Ovary (tissue), 9 donors: ENCODE results near the gene SUSD6. TPM values are rescaled to one million over a fixed set of nuclear protein-coding genes. Genes with fewer than 3 reads are reported as not detected.

Experiments used
- DNase-seq, 5 donors: peaks; one replicate each; pipeline ENCODE4 v3.0.0-alpha.2; 2019 to 2020
- H3K27ac ChIP-seq, 2 donors: fragments of 200-600 bp; one replicate each; pipeline versions ENCODE4 v1.5.1 to v1.8.0; 2019 to 2022
- H3K27me3 ChIP-seq: fragments of 200-600 bp; one replicate; pipeline ENCODE4 v1.8.0; 2022
- H3K36me3 ChIP-seq: fragments of 200-600 bp; sonication (generic); one replicate; pipeline ENCODE4 v1.5.1; 2019
- H3K4me1 ChIP-seq: one replicate; pipeline ENCODE4 v1.8.1; 2013; ENCODE audit warnings: mild to moderate bottlenecking, moderate library complexity; ENCODE audit not compliant: insufficient read depth
- H3K4me3 ChIP-seq: fragments of 200-600 bp; sonication (generic); one replicate; pipeline ENCODE4 v1.5.1; 2017
- H3K9me3 ChIP-seq, 2 donors: fragments of 200-600 bp in 1 of 2; sonication (generic) in 1 of 2; one replicate each; pipeline versions ENCODE4 v1.5.1 to v1.8.1; 2013 to 2019; ENCODE audit warnings: mild to moderate bottlenecking in 1 of 2, moderate library complexity in 1 of 2
- CTCF ChIP-seq, 3 donors: fragments of 450-650 bp in 2 of 3; fragments of 200-600 bp in 1 of 3; IDR thresholded peaks; one replicate each; pipeline versions ENCODE4 v1.5.1 to v1.8.0; 2016 to 2022; ENCODE audit warnings: antibody characterized with exemption in 3 of 3, mild to moderate bottlenecking in 1 of 3
- EP300 ChIP-seq: sonication (generic); formaldehyde crosslinking; IDR thresholded peaks from one replicate; pipeline ENCODE4 v1.6.1; 2017; ENCODE audit warnings: antibody characterized with exemption
- POLR2A ChIP-seq: fragments of 450-650 bp; IDR thresholded peaks from one replicate; pipeline ENCODE4 v1.6.1; 2017; ENCODE audit warnings: antibody characterized with exemption, mild to moderate bottlenecking, moderate library complexity
- WGBS, 3 donors: extraction: QIAGEN DNeasy Blood & Tissue Kit in 1 of 3; methylation state at CpG; one replicate each; pipeline versions ENCODE4 v1.1.5 to v1.1.7; 2013 to 2017; 5-methylcytosine and 5-hydroxymethylcytosine counted together
- intact Hi-C, 4 donors: fragments of 100-400 bp; cut with DNase I; formaldehyde crosslinking; loops; one replicate each; pipeline versions ENCODE4 v1.11.0 to v1.15.1; 2022 to 2023
- polyA plus RNA-seq, 2 donors: library from polyadenylated mRNA; stranded (reverse); fragments of 200-250 nt in 1 of 2; fragments of 350-450 nt in 1 of 2; fragmentation: Illumina TruSeq in 1 of 2; extraction: RNeasy Lipid Tissue Mini Kit (QIAGEN cat#74804) in 1 of 2; gene quantifications; one replicate each; pipeline ENCODE4 v1.2.3, GENCODE V29; 2013 to 2014
- total RNA-seq, 7 donors: library from RNA; depleted of rRNA in 2 of 7; stranded (reverse); fragments of >200 nt in 2 of 7; fragmentation: NEBNext Ultra II Directional in 3 of 7; extraction: Animal tissue kit (Norgen Biotek cat#: 25700) in 3 of 7; gene quantifications; one replicate each; pipeline versions ENCODE4 v1.1.0 to v1.2.4, GENCODE V29; 2016 to 2023
- donor health status: DM: no; HTN: no; CAD: no; lungs with moderate emphysema.
- donor health status: DM: no; HTN: no; CAD: no.
- donor health status: Bipolar disorder and iron deficiency.
- donor health status: DM: yes; HTN: yes; CAD: no.
- donor health status: DM: no; HTN: no; CAD: no.
- donor health status: DM: yes; HTN: yes; CAD: no.

Gene SUSD6
- total and polyA plus RNA-seq, 9 donors = 12.6 to 35.3 (median 27.7) TPM

DNA sequence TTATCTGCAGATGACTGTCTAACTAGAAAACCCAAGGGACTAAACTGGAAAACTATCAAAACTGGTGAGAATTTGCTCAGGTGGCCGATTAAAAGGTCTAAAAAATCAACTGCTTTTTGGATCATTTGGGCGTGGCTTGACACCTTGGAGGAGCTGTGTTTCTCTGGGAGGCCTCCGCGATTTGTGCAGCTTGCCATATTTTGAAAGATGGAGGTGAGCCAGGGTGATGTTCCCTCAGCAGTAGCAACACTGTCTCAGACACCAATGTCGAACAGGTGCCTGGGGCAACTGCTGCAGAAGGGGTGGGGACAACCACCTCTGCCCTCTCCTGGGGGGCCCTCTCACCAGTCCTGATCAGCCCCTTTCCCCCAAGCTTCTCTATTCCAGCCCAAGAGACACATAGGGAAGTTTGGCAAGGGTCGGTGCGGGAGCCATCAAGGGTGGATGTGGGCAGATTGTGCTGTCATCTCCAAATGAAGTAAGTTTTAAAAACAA, 40.5 kb upstream of the SUSD6 start:
- DNase-seq = no peak
- 80 to 90% (median 89%) methylated on average over 7 of the region's 7 CpGs for whole genome bisulfite sequencing, 3 donors
- H3K27me3 ChIP-seq = peaks cover 3% of the 10 kb centered on the region
- intact Hi-C loops = loop anchor here in 2 of 4 donors (5.0 to 10.0 kb wide), 2 partner anchors 326 to 329 kb away; no protein-coding TSS in a partner anchor
- H3K4me3 ChIP-seq = no peak overlapping the region
- H3K36me3 ChIP-seq = no peaks in the 10 kb centered on the region
- TF ChIP-seq EP300 = no peak
- TF ChIP-seq CTCF (IDR thresholded peaks at IDR 0.05) = no peak
- no peak for TF ChIP-seq POLR2A
- no peak overlapping the region for H3K27ac ChIP-seq
- H3K4me1 ChIP-seq = peaks cover 14% of the 10 kb centered on the region
- H3K9me3 ChIP-seq = no peaks in the 10 kb centered on the region

DNA sequence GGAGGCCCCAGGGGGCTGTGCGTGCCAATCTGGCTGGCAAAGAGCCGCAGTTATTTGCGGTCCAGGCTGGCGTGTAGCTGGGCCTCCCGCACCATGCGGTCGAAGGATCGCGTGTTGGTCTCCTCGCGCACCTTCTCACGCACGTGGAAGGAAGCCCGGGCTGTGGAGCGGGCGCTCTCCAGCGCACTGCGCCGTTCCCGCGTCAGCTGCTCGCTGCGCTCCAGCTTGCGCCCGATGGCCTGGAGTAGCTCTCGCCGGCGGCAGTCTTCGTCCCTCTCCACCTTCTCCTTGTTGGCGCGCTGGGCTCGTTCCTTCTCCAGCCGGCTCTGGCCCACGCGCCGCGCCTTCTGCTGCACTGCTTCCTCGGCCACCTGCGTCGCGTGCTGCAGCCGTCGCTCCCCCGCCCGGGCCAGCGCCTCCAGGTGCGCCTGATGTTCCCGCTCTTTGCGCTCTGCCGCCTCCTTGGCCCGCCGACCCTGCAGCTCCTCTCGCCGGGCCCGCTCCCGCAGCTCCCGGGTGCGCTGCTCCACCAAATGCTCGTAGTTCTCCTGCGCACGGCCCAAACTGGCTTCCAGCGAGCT, 39.9 kb upstream of the SUSD6 start:
- DNase-seq = peak in 1 of 5 donors; percentile 21
- intact Hi-C loops = loop anchor here in 2 of 4 donors (5.0 to 10.0 kb wide), 2 partner anchors 327 to 329 kb away; no protein-coding TSS in a partner anchor
- no peaks in the 10 kb centered on the region for H3K36me3 ChIP-seq
- H3K4me1 ChIP-seq = peaks cover 14% of the 10 kb centered on the region
- H3K27me3 ChIP-seq = peaks cover 3% of the 10 kb centered on the region
- TF ChIP-seq EP300 = no peak
- no peak for TF ChIP-seq CTCF (IDR thresholded peaks at IDR 0.05)
- no peak for TF ChIP-seq POLR2A
- 11 to 25% (median 17%) methylated on average over 59 to 62 of the region's 62 CpGs for WGBS, 3 donors
- H3K27ac ChIP-seq = no peak overlapping the region
- H3K4me3 ChIP-seq = peak overlapping the region; percentile 33
- no peaks in the 10 kb centered on the region for H3K9me3 ChIP-seq

DNA sequence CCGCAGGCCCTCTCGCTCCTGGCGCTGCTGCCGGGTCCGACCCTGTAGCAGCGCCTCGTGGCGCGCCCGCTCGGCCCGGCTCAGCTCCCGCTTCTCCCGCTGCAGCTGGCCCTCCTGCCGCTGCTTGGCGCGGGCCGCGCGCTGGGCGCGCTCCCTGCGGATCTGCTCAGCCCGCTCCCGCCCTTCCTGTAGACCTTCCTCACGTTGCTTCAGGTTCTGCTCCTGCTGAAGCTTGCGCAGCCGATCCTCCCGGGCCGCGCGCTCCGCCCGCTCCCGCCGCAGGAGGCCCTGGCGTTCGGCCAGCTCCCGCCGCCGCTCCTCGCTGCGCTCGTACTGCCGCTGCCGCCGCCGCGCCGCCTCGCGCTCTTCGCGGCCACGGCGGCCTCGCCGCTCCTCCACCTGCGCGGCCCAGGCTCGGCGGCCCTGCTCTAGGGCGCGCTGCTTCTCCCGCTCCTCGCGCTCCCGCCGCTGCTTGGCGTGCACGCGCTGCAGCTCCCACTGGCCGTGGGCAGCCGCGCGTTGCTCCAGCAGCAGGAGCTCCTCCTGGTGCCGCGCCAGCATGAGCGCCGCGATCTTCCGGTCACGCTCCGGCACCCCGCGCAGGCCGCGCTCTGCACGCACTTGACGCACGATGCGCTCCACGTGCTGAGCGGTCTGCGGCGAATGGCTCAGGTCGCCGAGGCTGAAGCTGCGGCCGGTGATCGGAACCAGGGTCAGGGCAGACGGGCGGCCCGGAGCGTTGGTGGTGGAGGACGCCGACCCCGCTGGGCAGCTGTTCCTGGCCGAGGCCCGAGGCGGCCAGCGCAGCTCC, 39.2 kb upstream of the SUSD6 start:
- peak; percentile 30 to 63 (median 45) for DNase-seq
- H3K9me3 ChIP-seq = no peaks in the 10 kb centered on the region
- intact Hi-C loops = loop anchor here in 2 of 4 donors (5.0 to 10.0 kb wide), 2 partner anchors 327 to 330 kb away; no protein-coding TSS in a partner anchor
- 7 to 32% (median 11%) methylated on average over 49 to 112 of the region's 112 CpGs for WGBS, 3 donors
- TF ChIP-seq POLR2A (no peak), EP300 (no peak), CTCF (IDR thresholded peaks at IDR 0.05) (no peak)
- peaks cover 3% of the 10 kb centered on the region for H3K27me3 ChIP-seq
- H3K27ac ChIP-seq = no peak overlapping the region
- peaks cover 14% of the 10 kb centered on the region for H3K4me1 ChIP-seq
- H3K36me3 ChIP-seq = no peaks in the 10 kb centered on the region
- peak overlapping the region; percentile 33 for H3K4me3 ChIP-seq

DNA sequence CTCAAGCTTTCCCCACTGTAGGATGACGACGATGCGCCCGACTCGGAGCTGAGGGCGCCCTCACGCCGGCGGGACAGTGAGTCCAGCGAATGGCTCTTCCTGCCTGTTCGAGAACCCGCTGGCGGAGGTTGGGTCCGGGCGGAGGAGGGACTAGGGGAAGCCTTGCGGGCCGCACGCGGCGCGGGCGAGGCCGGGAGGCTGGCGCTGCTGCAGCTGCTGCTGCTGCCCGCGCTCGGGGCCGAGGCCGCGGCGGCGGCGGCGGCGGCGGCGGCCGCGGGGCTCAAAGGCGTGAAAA, 38.6 kb upstream of the SUSD6 start:
- no peak overlapping the region for H3K4me3 ChIP-seq
- H3K27me3 ChIP-seq = peaks cover 3% of the 10 kb centered on the region
- H3K27ac ChIP-seq = no peak overlapping the region
- H3K9me3 ChIP-seq = no peaks in the 10 kb centered on the region
- H3K36me3 ChIP-seq = no peaks in the 10 kb centered on the region
- intact Hi-C loops = loop anchor here in 2 of 4 donors (5.0 to 10.0 kb wide), 2 partner anchors 328 to 330 kb away; no protein-coding TSS in a partner anchor
- peaks cover 14% of the 10 kb centered on the region for H3K4me1 ChIP-seq
- DNase-seq = no peak
- 29 to 39% (median 34%) methylated on average over 38 to 40 of the region's 40 CpGs for WGBS, 3 donors
- TF ChIP-seq EP300 = no peak
- TF ChIP-seq CTCF (IDR thresholded peaks at IDR 0.05) = no peak
- no peak for TF ChIP-seq POLR2A
